KG1 (cell line): Measurements from ENCODE around the gene SORCS2.

Experiments used
- DNase-seq: peaks from one replicate; lab custom pipeline; 2025; lab: John Stamatoyannopoulos, UW

Gene SORCS2

GRCh38 chr4:7288751-7289523, 96.6 kb downstream of the SORCS2 start:
- no peak for DNase-seq

DNA sequence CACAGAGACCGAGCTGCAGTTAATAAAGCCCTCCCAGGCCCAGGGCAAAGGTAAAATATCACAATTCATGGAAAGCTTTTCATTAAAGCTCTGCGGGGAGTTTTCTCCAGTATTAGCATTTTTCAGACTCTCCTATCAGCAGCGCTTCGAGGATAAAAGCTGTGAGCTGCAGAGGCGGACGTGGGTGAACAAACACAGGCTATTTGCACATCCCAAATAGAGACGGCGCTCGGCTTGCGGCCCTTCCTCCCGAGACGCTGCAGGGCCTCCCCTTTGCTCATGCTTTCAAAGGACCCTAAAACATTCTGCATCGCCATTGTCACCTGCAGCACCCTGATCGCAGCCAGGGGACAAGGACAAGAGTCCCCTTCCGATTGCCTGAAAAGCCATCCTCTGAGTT, 97.3 kb downstream of the SORCS2 start:
- DNase-seq = no peak

DNA sequence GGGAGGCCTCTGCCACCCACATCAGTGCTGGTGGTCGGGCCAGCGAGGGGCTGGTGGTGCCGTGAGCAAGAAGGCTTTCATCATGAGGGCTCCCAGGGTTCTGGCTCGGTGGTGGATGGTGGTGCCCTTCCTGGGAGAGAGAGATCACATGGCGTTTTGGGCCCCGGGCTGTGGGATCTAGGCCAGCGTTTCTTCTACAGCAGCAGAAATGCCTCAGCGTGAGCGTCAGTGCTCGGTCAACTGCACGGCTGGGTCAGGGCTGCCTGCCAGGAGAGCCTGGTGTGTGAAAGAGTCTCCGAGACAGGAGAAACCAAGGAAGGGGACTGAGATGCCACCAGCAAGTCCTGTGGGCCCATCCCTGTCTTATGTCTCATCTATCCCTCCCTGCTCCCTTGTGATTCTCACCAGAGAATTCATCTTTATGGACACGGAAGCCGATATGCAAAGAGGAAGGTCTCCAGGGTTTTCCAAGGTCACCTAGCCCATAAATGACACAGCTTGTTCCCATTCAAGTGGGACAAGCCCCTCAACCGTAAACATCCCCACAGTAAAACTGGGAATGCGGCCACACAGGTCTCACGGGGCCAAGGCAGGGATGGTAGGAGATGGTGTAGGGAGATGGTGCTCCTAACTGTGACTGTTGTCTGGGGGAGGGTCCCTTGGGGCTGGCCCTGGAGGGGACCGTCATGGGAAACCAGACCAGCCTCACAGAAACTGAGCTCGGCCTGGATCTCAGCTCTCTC, 99.2 kb downstream of the SORCS2 start:
- DNase-seq = no peak

- no peak for DNase-seq
These were observed 101.4 kb downstream of the SORCS2 start for GRCh38 chr4:7293703-7294102.

- DNase-seq = no peak
These were observed 101.9 kb downstream of the SORCS2 start for GRCh38 chr4:7294176-7294756.

DNA sequence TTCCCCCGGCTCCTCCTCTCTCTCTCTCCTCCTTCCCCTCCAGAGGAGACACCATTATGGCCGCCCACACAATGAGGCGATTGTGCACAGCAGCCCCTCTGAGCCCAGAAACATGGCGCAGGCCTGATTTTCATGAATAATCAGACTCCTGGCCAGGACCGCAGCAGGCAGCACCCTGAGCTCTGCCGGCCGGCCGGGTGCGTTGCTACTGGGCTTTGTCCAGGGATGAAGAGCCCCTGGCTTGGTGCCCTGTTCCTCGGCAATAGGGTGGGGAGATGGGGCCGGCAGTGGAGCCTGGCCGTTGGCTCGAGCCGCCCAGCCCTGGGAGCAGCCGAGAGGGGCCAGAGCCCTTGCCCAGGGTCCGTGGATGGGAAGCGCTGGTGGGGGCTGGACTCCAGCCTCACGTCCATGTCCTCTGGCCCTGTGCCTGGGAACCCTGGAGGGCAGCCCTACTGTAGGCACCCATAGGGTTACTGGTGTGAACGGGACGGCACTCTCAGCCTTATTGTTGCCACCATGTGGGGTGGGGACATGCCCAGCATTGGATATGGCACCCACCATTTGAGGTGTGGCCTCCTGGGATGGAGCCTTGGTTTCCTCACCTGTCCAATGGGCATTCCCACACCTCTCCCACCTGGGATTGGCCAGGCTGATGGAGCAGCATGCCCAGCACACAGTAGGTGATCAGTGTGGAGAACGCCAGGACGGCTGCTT, 103.0 kb downstream of the SORCS2 start:
- no peak for DNase-seq

DNA sequence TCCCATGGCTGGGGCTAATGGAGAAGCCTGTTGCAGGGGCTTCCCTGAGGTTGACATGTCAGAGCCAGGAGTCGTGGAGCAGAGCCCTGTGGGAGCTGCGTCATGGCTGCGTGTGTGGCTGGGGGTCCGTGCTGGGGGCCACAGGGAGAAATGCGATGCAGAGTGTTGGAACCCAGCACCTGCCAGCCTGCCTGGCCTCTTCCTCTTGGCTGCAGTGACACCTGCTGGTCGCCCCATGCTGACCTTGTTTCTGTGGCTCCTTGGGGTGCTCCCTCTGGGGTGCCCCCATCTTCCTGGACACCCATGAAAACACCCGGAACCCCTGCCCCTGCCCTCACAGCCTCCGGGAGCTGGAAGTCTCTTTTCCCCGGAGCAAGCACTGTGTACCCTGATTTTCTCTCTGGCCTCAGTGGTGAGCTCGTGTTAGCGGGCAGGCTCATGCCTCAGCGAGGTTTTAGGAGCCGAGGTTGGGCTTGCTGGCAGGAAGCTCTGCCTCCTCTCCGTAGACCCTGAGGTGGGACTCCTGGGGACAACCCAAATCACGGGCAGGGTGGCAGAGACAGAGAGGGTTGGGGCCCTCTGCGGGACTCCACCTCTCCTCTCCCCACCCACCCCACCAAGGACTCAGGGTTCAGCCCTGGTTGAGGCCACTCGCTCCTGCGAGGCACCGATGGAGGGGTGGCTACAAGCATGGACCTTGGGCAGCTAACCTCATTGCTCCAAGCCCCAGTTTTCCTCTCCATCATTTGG, 103.7 kb downstream of the SORCS2 start:
- no peak for DNase-seq

DNA sequence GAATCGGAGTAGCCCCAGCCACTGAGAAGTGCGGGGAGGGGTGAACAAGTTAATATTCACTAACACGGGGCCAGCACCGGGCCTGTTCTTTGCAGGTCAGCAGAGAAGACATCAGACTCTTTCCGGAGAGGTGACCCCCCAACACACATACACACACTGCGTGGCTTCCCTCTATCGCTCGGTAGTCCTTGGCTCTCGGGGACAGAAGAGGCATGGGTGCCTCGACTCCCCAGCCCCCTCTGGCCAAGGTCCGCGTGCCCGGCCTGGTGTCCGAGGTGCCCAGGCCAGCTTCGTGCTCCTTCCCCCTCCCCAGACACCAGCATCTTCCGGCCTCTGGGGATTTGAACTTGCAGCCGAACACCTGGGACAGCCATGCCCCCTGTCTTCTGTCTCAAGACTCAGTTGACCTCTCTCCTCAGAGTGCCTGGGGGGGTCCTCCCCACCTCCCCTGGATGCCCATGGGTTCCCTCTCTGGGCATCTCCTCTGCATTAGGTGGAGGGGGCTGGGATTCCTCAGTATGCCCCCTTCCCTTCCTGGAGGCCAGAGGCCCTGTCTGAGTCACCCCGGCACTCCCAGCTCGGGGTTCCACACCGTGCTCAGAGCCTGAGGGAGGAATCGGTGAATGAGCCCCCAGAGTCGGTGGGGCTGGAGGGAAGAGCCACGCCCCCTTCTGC, 104.5 kb downstream of the SORCS2 start:
- no peak for DNase-seq

DNA sequence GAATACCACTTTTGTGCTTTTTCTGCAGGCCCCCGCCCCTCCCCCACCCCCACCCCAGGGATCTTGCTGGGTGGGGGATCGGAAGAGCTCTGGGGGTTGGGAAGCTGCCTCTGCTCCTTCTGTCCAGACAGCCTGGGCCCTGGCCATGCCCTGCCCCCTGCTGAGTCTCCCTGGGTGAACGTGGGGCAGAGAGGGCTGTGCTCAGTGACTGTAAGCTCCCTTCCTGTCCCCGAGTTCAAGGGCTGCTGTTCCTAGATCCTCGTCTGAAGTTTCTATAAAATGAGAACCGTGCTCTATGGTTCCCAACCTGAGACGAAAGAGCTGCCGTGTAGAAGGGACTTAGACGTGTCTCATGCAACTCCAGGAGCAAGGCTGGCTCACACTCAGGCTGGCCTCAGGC, 105.0 kb downstream of the SORCS2 start:
- DNase-seq = no peak

GRCh38 chr4:7297881-7298280, 105.5 kb downstream of the SORCS2 start:
- DNase-seq = no peak

DNA sequence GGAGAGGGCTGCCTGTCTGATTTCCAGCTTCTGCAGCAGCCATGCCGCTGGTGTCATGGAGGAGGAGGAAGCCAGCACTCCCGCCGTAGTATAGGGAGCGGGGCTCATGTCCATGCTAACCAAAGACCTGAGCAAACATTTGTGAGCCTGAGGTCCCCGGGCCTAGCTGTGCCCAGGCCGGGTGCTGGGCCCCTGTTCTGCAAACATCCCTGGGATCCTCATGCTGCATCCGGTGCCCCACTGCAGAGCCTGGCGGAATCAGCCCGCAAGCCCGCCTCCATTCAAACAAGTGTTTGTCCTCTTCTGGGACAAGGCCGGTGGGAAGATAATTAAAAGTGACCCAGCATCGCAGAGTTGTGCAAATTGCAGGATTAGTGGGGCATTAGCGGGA, 106.3 kb downstream of the SORCS2 start:
- DNase-seq = no peak

- DNase-seq = no peak
These were observed 106.9 kb downstream of the SORCS2 start for GRCh38 chr4:7299010-7299907.

DNA sequence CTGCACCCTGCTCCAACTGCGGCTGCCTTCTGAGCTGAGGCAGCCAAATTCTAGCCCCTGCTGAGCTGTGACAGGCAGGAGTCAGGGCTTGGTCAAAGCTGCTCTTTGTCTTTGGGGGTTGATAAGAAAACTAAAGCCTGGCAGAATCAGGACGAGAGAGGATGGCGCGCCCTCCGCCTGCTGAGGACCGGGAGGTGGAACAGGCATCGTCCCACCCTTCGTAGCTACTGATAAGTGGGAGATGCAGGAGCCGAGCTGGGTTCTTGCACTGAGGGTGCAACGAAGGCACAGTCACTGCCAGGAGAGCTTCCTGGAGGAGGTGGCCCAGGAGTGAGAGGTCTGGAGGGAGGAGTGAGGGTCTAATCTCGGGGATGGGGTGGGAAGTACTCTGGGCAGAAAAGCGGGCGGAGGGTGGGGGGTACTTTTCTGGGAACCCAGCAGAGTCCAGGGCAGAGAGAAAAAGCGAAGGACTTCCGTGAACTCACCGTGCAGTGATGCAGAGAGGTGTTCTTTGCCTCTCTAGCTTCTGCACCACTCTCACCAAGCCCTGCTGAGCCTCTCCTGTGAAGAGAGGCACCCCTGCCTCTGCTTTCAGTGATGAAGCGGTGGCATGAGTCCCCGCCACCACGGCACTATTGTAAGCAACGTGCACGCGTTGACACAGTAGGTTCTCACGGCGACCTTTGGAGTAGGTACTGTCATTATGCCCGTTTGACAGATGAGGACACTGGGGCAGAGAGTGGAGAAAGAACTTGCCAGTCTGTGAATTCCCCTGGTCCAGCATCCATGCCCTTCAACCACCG, 107.8 kb downstream of the SORCS2 start:
- DNase-seq = no peak

DNA sequence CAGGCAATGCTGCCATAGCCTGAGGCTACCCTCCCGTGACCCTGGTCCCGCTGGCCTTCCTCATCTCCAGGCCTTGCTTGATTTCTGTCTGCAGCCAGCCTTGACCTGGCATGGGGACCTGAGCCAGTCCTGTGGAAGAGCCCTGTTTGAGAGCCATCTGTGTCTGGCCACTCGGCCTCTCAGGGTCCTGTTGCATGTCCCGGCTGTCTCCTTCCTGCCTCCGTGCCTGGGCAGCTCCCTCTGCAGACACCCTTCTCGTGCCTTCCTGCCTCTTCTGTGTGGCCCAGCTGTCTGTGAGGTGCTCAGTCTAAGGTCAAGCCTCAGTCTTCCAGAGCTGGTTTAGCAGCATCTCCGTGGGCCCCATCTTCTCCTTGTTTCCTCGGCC, 108.4 kb downstream of the SORCS2 start:
- DNase-seq = no peak

DNA sequence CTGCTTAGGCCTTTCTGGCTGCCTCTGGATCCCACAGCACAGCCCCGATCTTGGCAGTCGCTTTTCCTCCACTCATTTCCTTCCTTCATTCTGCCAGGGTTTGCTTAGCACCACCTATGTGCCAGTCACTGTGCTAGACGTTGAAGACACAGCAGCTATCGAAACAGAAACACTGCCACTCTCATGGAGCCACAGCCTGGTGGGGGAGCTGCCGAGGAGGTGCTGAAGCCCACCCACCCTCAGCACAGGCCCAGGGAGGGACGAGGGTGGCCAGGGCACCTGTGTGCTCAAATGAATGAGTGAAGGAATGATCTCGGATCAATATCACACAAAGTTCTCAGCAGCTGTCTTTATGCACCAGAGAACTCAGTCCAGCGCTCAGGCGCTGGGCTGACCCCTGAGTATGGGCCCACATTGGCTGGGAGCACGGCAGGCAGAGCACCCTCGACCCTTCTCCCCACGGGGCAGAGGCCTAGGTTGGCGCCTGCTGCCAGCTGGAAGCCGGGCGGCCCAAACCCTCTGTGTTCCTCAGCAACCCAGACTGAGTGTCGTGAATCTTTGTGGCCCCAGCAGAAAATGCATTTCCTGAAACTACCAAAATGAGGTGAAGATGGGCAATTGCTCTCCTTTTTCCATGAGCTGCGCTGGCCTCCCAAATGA, 108.9 kb downstream of the SORCS2 start:
- DNase-seq = no peak

- no peak for DNase-seq
These were observed 109.7 kb downstream of the SORCS2 start for GRCh38 chr4:7301846-7302630.

DNA sequence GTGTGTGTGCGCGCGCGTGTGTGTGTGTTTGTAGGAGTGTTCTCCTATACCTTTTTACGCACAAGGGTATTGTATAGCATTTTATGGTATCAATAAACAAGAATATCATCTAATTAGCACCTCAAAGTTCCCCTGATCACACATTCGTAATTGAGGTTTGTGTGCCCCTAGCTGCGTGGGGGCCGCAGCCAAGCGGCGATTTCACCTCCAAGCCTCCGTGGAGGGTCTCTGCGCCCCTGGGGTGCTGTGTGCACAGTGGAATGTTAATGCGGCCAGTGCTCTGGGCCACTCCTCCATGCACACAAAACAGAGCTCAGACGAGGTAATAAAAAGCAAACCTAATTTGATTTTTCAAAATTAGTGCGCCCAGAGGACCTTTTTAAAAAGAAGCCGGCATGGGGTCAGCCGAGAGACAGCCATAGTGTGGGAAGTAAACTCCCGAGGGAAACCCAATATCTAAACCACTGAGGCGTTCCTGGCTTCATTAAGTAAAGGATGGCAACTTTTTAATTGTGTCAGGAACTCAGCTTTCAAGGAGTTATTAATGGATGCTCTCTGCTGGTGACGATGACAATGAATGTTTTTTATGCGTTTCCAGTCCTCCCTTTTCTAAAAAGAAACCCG, 110.6 kb downstream of the SORCS2 start:
- DNase-seq = no peak

GRCh38 chr4:7303561-7303960, 111.2 kb downstream of the SORCS2 start:
- DNase-seq = no peak
